GM19193 (cell line): Measurements from ENCODE around the gene EMC7.
A peak's percentile ranks its signal among the peaks of the same experiment; 100 is the strongest.

Source experiments
- POLR2A ChIP-seq: IDR thresholded peaks from 4 replicates; pipeline ENCODE4 v1.6.1; 2011; ENCODE audit not compliant: insufficient read depth, insufficient read length; ENCODE audit errors: extremely low read depth

EMC7 gene

DNA sequence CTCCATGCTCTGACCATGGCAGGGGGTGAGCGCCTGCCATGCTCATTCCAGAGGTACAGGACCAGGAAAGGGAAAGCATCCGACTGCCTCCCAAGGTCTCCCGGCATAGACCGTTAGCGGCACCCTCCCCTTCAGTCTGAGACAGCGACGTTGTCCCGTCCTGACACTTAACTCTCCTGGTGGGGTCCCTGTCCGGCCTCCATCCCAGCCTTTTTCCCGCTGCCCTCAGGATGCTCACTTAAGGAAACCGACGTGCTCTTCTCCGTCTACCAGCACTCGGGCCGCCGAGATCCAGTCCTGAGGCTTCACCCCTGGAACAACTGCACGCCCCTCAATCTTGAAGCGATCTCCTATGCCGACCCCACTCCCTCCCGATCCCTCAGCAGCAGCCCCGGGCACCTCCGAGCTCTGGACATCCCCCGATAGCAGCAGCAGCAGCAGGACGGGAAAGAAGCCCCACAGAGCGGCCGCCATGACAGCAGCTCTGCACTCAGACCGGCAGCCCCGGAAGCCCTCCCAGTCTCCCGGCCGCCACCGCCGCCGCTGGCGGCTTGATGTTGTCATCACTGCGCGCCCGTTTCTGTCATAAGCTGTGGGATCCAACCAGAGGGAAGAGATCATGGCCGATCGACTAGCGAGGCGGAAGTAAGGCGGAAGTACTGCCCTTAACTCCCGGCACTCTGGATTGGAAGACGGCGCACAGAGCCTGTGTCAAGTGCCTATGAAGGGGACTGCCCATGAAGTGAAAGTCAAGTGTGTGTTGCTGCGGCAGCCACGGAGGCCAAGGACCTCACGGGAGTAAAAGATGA lies at the start of gene EMC7, which contains the start of gene PGBD4:
Gene EMC7 (minus strand): TSS at position 497 of the 809 bp plus-strand sequence. CDS start 23 bp downstream, at position 474.
Gene PGBD4 (plus strand): TSS at position 718 of the 809 bp plus-strand sequence. CDS start 449 bp downstream, outside the sequence.
- peak; percentile 99 for TF ChIP-seq POLR2A

DNA sequence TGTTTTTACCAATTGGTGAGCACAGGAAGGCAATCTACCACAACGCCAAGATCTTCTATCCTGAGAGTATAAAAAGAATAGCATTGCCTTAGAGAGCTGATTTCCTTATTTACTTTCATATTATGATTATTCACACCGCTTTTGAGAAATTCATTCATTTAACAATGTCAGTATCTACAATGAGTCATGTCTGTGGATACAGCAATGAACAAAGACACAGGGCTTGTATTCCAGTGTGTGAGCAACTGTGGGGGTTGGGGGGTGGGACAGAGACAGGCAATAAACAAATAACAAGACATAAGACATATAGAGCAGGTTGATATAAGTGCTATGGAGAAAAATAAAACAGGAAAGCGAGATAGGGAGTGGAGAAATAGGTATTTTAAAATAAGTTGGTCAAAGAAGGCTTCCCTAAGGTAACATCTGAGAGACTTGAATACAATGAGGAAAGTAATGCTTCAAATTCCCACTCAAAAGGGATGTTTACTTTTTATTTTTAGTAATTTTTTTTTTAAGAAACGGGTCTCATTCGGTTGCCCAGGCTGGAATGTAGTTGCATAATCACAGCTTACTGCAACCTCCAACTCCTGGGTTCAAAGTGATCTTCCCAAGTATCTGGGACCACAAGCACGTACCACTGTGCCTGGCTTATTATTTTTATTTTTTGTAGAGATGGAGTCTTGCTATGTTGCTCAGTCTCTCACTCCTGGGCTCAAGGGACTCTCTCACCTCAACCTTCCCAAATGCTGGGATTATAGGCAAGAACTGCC lies 45.9 kb upstream of the EMC7 start:
- TF ChIP-seq POLR2A, result no peak

DNA sequence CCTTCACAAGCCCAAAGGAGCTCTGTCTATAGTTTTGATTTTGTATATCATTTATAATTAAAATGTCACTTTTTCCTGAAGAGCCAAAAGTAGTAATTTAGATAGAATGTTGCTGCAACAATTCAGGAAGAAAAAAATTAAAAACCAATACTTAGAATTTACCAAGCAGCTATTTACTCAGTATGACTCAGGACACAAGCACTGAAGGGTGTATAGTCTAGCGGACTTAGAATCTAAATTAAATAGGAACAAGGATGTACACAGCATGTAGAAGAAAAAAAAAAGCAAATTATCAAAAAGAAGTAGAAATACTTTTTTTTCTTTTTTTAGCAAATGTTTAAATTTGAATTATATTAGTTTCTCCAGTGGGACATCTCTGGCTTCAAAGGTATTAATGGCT lies 31.8 kb upstream of the EMC7 start:
- no peak for TF ChIP-seq POLR2A

DNA sequence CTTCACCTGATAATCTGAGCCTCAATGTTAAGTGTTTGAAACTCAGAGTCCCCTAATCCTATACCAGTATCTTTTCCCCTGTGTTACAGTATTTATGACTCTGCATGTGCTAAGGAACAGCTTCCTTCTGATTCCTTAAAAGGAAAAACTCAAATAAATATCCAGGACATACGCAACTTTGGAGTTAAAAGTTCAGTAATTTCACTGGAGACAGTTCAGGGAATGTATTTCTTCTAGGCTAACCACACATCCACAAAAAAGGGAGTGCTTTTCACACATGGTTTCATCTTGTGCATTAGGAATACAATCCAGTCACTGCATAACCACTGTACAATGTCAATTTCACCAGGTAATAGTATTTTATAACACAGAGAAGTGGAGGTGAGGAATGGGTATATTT lies 31.2 kb upstream of the EMC7 start:
- no peak for TF ChIP-seq POLR2A

DNA sequence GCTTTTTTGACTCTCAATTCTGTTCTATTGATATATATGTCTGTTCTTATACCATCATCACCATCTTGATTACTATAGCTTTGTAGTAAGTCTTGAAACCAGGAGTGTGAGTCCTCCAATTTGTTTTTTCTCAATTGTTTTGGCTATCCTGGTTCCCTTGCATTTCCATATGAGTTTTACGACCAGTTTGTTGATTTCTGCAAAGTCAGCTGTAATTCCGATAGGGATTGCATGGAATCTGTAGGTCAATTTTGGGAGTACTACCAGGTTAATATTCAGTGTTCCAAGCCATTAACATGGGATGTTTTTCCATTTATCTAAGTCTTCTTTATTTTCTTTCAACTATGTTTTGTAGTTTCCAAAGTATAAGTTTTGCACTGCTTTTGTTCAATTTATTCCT lies 27.2 kb upstream of the EMC7 start:
- no peak for TF ChIP-seq POLR2A

DNA sequence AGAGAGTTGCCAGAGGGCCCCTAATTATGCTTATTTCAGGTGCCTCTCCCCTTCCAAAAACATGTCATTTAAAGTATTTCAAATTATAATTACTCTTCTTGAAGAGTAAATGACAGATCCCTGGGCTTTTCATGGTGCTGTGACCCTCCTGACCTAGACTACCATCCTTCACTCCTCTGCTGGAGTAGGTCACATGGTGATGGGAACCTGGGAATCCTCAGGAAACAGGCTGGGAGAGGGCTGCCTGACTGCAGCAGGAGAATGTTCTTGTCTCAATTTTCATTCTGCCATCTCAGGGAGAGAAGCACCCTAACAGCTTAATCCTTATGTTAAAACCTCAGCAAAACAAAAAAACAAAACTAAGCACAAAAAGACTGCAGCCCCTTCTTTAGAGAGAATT lies 24.9 kb upstream of the EMC7 start:
- TF ChIP-seq POLR2A, result no peak

DNA sequence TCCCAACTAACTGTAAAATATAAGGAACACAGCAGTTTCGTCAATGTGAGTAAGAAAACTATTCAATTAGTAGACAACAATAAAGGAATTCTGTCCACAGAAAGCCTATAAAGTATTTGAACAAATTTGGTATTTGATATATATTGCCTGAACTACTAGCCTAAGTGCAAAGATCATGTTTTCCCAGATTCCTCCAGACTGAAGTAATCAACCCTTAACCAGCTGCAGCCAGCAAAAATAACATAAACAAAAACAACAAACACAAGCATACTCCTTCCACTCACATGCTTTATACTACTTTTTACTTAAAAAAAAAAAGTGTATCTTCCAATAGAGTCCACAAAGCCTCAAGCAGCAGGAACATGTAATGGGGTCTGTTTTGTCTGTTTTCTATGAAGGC lies 24.3 kb upstream of the EMC7 start:
- TF ChIP-seq POLR2A, result no peak

DNA sequence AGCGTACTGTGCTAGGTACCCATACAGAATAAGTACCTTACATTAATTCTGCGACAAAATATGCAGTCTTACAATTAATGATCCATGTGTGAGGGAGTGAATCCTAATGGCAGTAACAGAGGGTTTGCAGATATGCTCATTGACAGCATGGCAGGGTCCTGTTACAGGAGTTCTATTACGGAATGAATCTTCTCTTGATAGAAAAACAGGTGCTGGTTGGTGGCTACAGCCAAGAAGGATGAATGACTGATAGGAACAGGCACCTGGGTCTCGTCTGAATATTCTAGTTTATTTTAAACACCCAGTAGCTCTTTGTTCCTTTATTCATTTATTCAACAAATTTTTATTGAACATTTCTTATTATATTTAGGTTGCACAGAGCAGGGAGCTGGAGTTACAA lies 23.0 kb upstream of the EMC7 start:
- TF ChIP-seq POLR2A, result no peak

DNA sequence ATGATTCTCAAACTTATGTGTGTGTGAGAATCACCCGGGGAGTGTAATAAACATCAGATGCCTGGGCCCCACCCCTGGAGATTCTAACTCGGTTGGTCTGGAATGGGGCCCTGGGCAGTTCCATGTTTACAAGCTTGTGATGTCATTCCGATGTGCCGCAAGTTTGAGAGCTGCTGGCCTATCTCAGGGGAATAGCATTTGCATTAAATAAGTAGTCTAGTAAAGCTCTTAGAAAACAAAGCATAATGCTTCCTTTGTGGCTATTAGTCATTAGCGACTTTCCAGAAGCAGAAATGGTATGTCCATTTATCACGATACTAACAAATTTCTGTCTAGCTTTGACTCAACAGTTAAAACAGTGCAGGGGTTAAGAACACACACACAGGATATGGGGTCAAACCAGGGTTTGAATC lies 21.1 kb upstream of the EMC7 start:
- no peak for TF ChIP-seq POLR2A

DNA sequence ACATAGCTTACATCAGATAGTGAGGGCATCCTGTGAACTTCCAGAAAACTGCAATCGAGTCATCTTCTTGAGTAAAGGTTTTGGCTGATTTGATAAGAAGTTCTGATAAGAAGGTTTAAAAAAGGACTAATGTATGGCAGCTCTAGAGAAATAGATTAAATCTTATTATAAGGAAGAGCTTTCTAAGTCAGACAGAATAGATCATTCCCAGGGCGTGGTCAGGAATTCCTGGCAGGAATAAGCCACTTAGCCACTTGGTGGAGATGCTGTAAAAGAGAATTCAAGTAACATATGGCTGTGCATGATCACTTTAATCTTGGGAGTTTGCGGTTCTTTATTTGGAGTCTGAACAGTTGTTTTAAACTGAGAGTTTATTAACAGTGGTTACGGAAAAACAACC lies 17.6 kb upstream of the EMC7 start:
- TF ChIP-seq POLR2A, result no peak

DNA sequence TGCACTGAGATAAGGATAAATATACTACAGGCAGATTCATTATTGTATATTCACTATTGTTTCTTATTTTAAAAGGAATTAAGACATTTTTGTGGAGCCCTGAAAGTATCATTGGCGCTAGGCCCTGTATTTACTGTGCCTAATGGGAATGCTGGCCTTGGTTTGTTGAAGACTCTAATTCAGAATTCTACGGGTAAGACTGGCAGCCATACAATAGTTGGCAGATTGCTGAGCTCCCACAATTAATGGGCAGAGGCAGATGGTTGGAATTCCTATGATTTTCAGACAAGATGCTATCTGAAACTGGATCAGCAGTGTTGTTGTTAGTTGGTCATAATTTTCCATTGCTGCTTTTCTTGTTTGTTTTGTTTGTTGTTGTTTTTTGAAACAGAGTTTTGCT lies 15.0 kb upstream of the EMC7 start:
- no peak for TF ChIP-seq POLR2A

DNA sequence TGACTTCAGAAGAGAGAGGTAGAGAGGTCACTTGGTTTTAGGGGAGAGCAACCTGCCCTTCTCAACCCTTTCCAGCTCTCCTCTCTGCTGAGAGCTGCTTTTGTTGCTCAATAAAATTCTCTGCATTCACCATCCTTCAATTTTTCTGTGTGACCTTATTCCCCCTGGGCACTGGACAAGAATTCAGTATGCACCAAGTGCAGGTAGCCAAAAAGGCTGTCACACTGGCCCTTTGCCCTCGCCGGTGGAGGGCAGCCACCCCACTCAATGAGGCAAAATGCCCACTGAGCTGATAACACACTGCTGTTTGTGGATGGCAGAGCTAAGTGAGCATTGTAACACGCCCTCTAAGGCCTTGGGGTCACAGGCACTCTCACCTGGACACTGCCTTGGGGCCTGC lies 13.1 kb upstream of the EMC7 start:
- TF ChIP-seq POLR2A, result no peak

DNA sequence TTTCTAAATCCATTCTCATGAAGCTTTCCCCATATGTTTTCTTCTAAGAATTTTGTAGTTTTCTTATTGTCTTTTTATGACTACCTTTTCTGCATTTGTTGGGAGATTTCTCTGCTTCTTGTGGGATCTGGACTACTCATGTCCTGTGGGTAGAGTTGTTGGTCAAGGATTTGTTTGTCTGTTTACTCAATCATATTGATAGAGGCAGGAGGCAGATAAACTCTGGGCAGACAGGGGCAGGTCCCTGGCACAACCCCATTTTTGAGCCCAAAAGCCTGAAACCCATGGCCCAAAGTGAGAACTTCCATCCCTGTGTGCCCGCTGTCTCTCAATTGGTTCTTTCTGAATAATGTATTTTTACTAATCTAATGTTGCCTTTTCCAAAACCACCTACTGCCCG lies 12.6 kb upstream of the EMC7 start:
- no peak for TF ChIP-seq POLR2A

DNA sequence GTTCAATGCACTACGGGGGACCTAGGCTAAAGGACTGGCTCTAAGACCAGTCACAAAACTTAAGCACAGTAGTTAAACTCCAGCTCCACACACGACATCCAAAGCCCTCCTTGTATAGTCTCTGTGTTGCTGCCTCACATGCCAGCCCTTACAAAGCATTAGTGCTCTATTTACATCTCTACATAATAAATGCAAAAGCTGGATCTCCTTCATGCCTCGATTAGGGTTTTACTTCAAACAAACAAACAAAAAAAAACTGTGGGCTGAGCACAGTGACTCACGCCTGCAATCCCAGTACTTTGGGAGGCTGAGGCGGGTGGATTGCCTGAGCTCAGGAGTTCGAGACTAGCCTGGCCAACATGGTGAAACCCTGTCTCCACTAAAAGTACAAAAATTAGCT lies 9.8 kb upstream of the EMC7 start:
- no peak for TF ChIP-seq POLR2A

DNA sequence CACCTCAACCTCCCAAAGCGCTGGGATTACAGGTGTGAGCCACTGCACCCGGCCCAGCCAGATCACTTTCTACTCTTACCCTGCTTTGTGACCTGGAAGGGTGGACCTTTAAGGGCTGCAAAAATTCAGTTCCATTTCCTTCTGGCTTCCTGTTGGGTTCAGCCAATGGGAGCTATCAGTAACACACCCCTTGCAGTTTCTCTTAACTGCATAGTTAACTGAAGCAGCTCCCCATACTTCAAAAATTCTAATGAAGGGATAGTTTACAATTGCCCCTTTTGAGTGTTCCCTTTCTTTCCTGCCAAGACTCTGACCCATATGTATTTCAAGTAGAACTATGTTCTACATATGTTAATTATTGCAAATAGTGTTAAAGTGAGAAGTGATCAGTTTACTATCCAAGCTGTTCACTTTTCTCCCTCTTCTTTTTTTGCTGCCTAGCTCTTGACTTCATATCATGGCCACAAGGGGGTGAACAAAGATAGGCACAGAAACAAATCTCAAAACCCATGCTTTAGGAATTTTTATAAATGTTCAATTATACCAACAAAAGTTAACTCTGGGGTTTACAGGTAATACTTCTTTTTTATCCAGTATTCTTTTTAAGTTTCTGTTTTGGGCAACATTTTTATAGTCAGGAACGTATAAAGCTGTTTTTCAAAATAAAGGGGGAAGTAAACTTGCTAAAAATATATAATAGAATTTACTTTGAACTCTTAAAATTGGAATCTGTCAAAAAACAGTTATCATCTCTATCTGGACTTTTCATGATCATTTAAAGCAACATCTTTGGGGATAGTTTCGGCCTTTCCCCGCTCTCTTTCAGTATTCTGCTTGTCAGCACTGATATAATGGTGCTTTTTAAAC lies 8.4 kb upstream of the EMC7 start:
- TF ChIP-seq POLR2A, result no peak
